Hepatocyte (in vitro differentiated cells): ENCODE results near the gene IL1RL2. TPM values are rescaled to one million over a fixed set of nuclear protein-coding genes. Genes with fewer than 3 reads are reported as not detected.

Experiments used
- DNase-seq: peaks from one replicate; pipeline ENCODE4 v3.0.0-alpha.2; 2016; ENCODE audit warnings: low spot score
- H2AFZ ChIP-seq: fragments of 200-600 bp; sonication (generic); 2 replicates; pipeline ENCODE4 v1.6.0; 2016; ENCODE audit warnings: antibody characterized with exemption, mild to moderate bottlenecking
- H3K27ac ChIP-seq: fragments of 200-600 bp; sonication (generic); 2 replicates; pipeline ENCODE4 v1.5.1; 2016; ENCODE audit warnings: mild to moderate bottlenecking
- H3K27me3 ChIP-seq: fragments of 200-600 bp; sonication (generic); 2 replicates; pipeline ENCODE4 v1.6.1; 2016
- H3K36me3 ChIP-seq: fragments of 200-600 bp; sonication (generic); replicated peaks from 2 replicates; pipeline ENCODE4 v1.5.1; 2016; ENCODE audit warnings: low read depth; ENCODE audit not compliant: insufficient read depth
- H3K4me1 ChIP-seq: fragments of 200-600 bp; sonication (generic); 2 replicates; pipeline ENCODE4 v1.5.1; 2016; ENCODE audit warnings: mild to moderate bottlenecking, moderate library complexity; ENCODE audit not compliant: insufficient read depth
- H3K4me2 ChIP-seq: fragments of 200-600 bp; sonication (generic); 2 replicates; pipeline ENCODE4 v1.6.0; 2016
- H3K4me3 ChIP-seq: fragments of 200-600 bp; sonication (generic); 2 replicates; pipeline ENCODE4 v1.5.1; 2016; ENCODE audit warnings: mild to moderate bottlenecking
- H3K79me2 ChIP-seq: fragments of 200-600 bp; sonication (generic); 2 replicates; pipeline ENCODE4 v1.6.0; 2017; ENCODE audit warnings: mild to moderate bottlenecking
- H3K9me2 ChIP-seq: fragments of 200-600 bp; sonication (generic); replicated peaks from 2 replicates; pipeline ENCODE4 v1.6.0; 2017; ENCODE audit warnings: mild to moderate bottlenecking; ENCODE audit not compliant: insufficient read depth
- H3K9me3 ChIP-seq: fragments of 200-600 bp; sonication (generic); 2 replicates; pipeline ENCODE4 v1.5.1; 2016; ENCODE audit warnings: low read depth, mild to moderate bottlenecking
- H4K20me1 ChIP-seq: fragments of 200-600 bp; sonication (generic); 2 replicates; pipeline ENCODE4 v1.6.0; 2016; ENCODE audit warnings: mild to moderate bottlenecking; ENCODE audit not compliant: insufficient read depth, poor library complexity, severe bottlenecking
- EZH2 ChIP-seq: fragments of 200-600 bp; sonication (generic); IDR thresholded peaks from 2 replicates; pipeline ENCODE4 v1.6.1; 2016; ENCODE audit warnings: antibody characterized with exemption, mild to moderate bottlenecking, borderline replicate concordance
- EZH2phosphoT487 ChIP-seq: fragments of 200-600 bp; sonication (generic); IDR thresholded peaks from one replicate; pipeline ENCODE4 v1.6.1; 2018; ENCODE audit warnings: antibody characterized with exemption, mild to moderate bottlenecking, low read depth, moderate library complexity; ENCODE audit not compliant: unreplicated experiment, severe bottlenecking
- WGBS: methylation state at CpG from one replicate; pipeline ENCODE4 v1.1.6; 2016; ENCODE audit warnings: low lambda C conversion rate; ENCODE audit errors: missing lambda C conversion rate; 5-methylcytosine and 5-hydroxymethylcytosine counted together
- polyA plus RNA-seq: library from polyadenylated mRNA; unstranded; fragments of >200 nt; fragmentation: Nextera tagmentation; extraction: Ambion mirVana; gene quantifications from 2 replicates; pipeline ENCODE4 v1.2.1, GENCODE V29; 2016
- total RNA-seq: library from RNA; depleted of rRNA; stranded (reverse); fragments of >200 nt; gene quantifications from 2 replicates; pipeline ENCODE4 v1.2.3, GENCODE V29; 2014
- TF ChIP-seq, protein P1 (sequence below): fragments of 200-600 bp; sonication (generic); IDR thresholded peaks from 2 replicates; pipeline ENCODE4 v1.5.1; 2016; ENCODE audit warnings: antibody characterized with exemption, mild to moderate bottlenecking; ENCODE audit not compliant: poor library complexity

IL1RL2 gene
- total and polyA plus RNA-seq, 2 experiments from 2014 or later, result 1.3 TPM; not detected in 1

DNA sequence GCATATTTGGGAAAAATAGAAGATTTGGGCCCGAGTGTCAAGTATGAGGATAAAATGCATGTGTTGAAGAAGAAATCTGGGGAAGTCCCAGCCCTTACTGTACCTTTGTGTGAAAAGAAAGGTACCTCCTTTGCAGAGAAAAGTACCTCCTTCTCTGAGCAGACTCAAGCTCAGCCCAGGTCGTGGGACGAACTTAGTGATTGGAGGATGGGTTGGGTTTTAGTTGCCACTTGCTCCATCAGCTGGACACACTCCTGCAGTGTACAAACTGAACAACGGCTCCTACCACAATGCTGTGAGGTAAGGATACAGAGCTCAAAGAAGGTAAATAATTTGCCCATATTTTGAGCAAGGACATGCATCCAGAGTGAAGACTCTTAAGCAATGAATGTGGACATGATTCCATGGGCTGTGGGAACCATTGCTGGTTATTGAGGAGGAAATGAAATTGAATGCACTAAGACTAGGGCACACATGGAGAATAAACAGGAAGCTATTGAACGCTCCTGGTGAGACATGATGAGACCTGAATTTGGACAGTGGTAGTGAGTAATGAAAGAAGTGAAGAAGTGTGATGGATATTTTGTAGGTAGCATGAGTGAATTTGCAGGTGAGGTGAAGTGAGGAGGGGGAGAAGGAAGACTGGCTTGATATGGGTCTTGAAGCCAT lies 74.8 kb downstream of the IL1RL2 start:
- H3K27ac ChIP-seq, result no peak overlapping the region
- H3K9me3 ChIP-seq, result no peaks in the 10 kb centered on the region
- no peak overlapping the region for H2AFZ ChIP-seq
- H3K4me1 ChIP-seq, result no peaks in the 10 kb centered on the region
- H3K4me2 ChIP-seq, result no peak overlapping the region
- no peak for TF ChIP-seq EZH2phosphoT487
- TF ChIP-seq, protein P1, sequence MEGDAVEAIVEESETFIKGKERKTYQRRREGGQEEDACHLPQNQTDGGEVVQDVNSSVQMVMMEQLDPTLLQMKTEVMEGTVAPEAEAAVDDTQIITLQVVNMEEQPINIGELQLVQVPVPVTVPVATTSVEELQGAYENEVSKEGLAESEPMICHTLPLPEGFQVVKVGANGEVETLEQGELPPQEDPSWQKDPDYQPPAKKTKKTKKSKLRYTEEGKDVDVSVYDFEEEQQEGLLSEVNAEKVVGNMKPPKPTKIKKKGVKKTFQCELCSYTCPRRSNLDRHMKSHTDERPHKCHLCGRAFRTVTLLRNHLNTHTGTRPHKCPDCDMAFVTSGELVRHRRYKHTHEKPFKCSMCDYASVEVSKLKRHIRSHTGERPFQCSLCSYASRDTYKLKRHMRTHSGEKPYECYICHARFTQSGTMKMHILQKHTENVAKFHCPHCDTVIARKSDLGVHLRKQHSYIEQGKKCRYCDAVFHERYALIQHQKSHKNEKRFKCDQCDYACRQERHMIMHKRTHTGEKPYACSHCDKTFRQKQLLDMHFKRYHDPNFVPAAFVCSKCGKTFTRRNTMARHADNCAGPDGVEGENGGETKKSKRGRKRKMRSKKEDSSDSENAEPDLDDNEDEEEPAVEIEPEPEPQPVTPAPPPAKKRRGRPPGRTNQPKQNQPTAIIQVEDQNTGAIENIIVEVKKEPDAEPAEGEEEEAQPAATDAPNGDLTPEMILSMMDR, result no peak
- no peak for TF ChIP-seq EZH2
- no peaks in the 10 kb centered on the region for H3K79me2 ChIP-seq
- no peaks in the 10 kb centered on the region for H4K20me1 ChIP-seq
- H3K9me2 ChIP-seq, result no peaks in the 10 kb centered on the region
- no peak for DNase-seq
- WGBS, result 77% methylated on average over 5 of the region's 5 CpGs
- no peak overlapping the region for H3K4me3 ChIP-seq
- H3K36me3 ChIP-seq, result no peaks in the 10 kb centered on the region
- no peaks in the 10 kb centered on the region for H3K27me3 ChIP-seq

DNA sequence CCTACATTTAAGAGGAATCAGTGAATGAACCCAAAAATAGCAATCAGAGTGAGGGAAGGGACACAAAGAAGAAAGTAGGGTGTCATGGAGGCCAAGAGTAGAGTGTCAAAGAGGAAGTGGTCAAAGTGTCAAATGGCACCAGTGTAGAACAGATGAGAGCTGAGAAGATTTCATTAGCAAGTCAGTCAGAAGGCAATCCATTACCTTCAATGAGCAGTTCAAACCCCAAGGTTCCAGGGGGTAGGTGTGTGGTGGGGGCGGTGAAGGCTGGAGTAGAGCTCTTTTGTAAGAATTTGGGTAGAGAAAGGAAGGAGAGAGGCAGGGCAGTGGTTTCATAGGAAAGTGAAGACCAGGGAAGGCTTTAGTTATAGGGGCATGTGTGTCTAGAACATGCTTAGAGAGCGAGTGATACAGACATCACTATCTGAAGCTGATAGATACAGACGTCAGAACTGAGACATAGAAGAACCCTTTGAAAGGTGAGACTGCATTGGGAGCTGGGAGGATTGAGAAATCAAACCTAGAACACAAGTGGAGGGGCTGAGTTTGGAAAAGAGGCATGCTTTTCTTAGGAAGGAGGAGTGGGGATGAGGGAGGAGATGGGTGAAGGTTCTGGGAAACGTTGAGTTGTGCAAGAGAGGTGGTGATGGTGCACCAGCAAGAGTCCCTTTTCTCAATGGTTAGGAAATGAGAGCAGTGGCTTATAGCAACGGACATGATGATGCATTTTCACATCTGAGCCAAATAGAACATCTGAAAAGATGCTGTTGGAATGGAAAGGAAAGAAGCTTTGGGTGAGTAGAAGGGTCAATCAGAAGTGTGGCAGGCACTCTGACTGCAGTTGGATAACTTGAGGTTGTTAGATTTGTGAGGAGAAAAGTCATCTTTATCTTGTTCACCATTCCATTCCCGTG lies 75.7 kb downstream of the IL1RL2 start:
- no peaks in the 10 kb centered on the region for H3K4me1 ChIP-seq
- no peaks in the 10 kb centered on the region for H3K9me2 ChIP-seq
- H3K4me2 ChIP-seq, result no peak overlapping the region
- H3K79me2 ChIP-seq, result no peaks in the 10 kb centered on the region
- TF ChIP-seq EZH2, result no peak
- no peak for TF ChIP-seq EZH2phosphoT487
- TF ChIP-seq, protein P1, result no peak
- DNase-seq, result no peak
- H3K27me3 ChIP-seq, result no peaks in the 10 kb centered on the region
- peak overlapping the region; percentile 48 for H3K27ac ChIP-seq
- no peak overlapping the region for H3K4me3 ChIP-seq
- 67% methylated on average over 6 of the region's 6 CpGs for WGBS
- no peak overlapping the region for H2AFZ ChIP-seq
- no peaks in the 10 kb centered on the region for H4K20me1 ChIP-seq
- H3K36me3 ChIP-seq, result no peaks in the 10 kb centered on the region
- H3K9me3 ChIP-seq, result no peaks in the 10 kb centered on the region

DNA sequence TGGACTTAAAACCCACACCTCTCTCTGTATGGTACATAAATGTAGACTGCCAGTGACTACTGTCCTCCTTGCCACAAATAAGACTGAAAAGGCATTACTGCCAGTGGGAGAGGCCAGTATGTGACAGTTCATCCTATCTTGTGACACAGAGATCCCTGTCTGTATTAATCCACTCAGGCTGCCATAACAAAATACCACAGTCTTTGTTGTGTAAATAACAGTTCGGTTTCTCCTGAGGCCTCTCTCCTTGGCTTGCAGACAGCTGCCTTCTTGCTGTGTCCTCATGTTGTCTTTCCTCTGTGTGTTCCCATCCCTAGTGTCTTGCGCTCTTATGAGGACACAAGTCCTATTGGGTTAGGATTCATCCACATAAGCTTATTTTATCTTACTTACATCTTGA lies 78.1 kb downstream of the IL1RL2 start:
- Histone ChIP-seq H3K9me2 (no peaks in the 10 kb centered on the region), H3K27ac (no peak overlapping the region), H3K27me3 (no peaks in the 10 kb centered on the region), H3K9me3 (no peaks in the 10 kb centered on the region), H3K36me3 (no peaks in the 10 kb centered on the region), H4K20me1 (no peaks in the 10 kb centered on the region), H3K4me2 (no peak overlapping the region), H3K4me3 (no peak overlapping the region), H2AFZ (no peak overlapping the region), H3K79me2 (no peaks in the 10 kb centered on the region), H3K4me1 (no peaks in the 10 kb centered on the region)
- DNase-seq, result no peak
- 78% methylated on average over 2 of the region's 2 CpGs for WGBS
- TF ChIP-seq, protein P1, result no peak
- TF ChIP-seq EZH2, result no peak
- TF ChIP-seq EZH2phosphoT487, result no peak
